GM18867 (cell line): ENCODE measurements around the gene SLC5A5.

Experiments used
- ATAC-seq: cut with Tn5 transposase; IDR thresholded peaks from one replicate; pipeline ENCODE4 v1.9.1; 2021; ENCODE audit warnings: mild to moderate bottlenecking, moderate library complexity; ENCODE audit not compliant: unreplicated experiment

Gene SLC5A5

GRCh38 chr19:17846146-17846545, 25.6 kb upstream of the SLC5A5 start:
- ATAC-seq = no peak

- peak; percentile 66 for ATAC-seq
These were observed 24.0 kb upstream of the SLC5A5 start, which contains the start of gene JAK3 for GRCh38 chr19:17847538-17848366. Gene JAK3, minus strand, starts transcription at chr19:17847982. Its CDS starts 3,565 bp downstream, at chr19:17844417.

GRCh38 chr19:17848595-17849292, 23.0 kb upstream of the SLC5A5 start:
- ATAC-seq = no peak

- ATAC-seq = no peak
These were observed 17.7 kb upstream of the SLC5A5 start for GRCh38 chr19:17854061-17854460.

GRCh38 chr19:17855280-17856152, 16.2 kb upstream of the SLC5A5 start:
- no peak for ATAC-seq

GRCh38 chr19:17859533-17860330, 12.0 kb upstream of the SLC5A5 start, which contains the start of gene RPL18A:
Gene RPL18A, plus strand, starts transcription at chr19:17859910. Its CDS starts 47 bp downstream, at chr19:17859957.
- peak; percentile 93 for ATAC-seq

DNA sequence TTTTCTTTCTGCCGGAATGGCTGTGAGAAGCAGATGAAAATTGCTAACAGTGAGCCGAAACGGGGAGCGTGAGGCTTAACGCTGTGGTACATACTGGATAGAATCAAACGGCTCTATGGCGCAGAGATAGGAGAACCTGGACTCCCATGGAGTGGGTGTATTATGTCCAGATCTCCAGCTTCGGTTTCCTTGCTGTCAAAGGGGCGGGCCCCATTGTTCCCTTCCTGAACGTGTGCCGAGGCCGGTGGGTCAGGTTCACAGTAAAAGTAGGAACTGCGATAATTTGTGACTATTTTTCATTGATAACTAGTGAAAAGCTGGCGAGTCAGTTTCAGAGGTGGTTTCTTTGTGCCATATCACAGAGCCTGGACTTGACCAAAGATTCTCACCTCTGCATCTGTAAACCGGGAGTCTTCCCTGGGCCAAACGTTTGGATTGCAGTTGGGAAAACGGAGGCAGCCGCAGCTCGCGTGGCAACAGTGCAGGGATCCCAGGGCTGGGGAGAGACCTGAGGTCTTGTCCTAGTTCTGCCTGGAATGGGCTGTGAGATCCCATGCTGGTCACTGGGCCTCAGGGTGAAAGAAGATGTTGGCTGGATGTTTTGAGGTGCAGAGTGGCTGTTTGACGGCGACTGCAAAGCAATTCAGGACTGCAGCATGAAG, 11.3 kb upstream of the SLC5A5 start:
- no peak for ATAC-seq

- no peak for ATAC-seq
These were observed 10.8 kb upstream of the SLC5A5 start for GRCh38 chr19:17860993-17861360.

- no peak for ATAC-seq
These were observed 10.0 kb upstream of the SLC5A5 start for GRCh38 chr19:17861542-17862402.

- ATAC-seq = no peak
These were observed 8.8 kb upstream of the SLC5A5 start for GRCh38 chr19:17862711-17863519.

DNA sequence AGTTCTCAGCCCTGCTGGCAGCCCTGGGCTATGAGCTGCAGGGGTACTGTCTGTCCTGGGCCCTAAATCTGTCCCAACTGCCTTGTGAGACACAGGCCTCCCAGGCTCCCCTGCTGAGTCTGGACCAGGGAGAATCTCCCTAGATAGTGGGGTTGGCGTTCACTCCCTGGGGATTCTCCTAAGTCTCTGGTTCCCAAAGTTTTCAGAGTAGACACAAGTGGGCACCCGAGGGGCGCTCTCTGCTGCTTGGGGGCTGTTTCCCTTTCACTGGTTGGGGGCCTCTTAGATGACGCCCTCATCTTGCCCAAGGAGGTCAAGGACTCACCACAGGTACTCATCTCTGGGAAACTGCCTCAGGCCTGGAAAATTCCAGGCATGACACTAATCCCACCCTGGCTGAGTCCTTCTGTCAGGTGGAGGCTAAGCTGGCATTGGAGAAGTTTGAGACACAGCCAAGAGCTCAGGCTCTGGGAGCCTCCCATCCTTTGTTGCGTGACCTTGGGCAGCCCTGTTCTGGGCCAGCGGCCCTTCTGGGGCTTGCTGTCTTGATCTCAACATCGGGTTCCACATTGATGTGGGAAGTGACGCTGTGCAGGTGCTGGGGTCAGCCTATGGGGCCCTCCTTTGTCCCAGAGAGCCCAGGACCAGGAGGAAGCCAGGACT, 8.1 kb upstream of the SLC5A5 start:
- no peak for ATAC-seq

DNA sequence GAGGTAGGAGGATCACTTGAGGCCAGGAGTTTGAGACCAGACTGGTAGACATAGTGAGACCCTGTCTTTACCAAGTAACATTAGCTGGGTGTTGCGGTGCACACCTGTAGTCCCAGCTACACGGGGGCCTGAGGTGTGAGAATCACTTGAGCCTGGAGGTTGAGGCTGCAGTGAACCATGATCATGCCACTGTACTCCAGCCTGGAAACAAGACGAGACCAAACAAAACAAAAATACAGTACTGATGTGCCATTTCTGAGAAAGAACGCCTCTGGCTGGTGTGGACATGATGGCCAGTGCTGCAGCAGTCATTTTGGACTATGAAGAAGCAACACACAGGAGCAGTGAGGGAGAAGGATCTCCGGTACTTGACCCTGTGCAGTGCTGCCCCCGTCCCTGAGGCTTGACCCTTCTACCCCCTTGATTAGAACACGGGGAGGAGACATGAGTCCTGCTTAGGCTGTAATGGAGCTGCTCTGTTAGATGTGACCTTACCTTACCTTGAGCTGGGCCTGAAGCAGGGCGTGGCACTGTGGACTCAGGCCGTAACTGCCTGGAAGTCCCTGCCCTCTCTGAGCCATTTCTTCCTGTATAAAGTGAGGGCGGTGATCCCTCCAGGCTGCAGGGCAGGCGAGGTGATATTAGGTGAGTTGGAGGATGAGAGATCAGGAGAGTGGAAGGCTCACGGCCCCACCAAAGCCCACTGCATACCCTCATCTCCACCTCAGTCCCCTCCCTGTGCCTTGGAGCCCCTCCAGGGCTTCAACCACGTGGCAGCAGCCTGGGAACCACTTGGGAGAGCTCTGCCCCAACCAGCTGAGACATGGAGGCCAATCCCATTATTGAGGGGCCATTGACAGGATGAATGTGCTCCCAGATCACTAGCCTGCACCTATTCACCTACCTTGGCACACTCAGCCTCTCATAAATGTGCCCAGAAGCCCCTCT, 6.1 kb upstream of the SLC5A5 start:
- ATAC-seq = no peak

GRCh38 chr19:17866312-17866963, 5.3 kb upstream of the SLC5A5 start:
- no peak for ATAC-seq

GRCh38 chr19:17866964-17867486, 4.7 kb upstream of the SLC5A5 start:
- ATAC-seq = no peak

GRCh38 chr19:17868669-17869068, 3.1 kb upstream of the SLC5A5 start:
- ATAC-seq = no peak
